Measurements from ENCODE around the gene ATP4B.

The ATP4B gene

DNA sequence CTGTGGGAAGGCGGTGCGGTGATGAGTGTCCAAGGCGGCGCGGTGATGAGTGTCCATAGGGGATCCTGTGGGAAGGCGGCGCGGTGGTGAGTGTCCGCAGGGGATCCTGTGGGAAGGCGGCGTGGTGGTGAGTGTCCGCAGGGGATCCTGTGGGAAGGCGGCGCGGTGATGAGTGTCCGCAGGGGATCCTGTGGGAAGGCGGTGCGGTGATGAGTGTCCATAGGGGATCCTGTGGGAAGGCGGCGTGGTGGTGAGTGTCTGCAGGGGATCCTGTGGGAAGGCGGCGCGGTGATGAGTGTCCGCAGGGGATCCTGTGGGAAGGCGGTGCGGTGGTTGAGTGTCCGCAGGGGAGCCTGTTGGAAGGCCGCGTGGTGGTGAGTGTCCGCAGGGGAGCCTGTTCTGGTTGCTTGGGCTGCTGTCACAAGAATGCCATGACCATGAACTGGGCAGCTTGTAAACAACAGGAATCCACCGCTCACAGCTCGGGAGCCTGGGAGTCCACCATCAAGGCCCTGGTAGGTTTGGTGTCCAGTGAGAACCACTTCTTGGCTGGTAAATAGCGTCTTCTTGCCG, 52.0 kb downstream of the ATP4B start:
- no peak for DNase-seq

DNA sequence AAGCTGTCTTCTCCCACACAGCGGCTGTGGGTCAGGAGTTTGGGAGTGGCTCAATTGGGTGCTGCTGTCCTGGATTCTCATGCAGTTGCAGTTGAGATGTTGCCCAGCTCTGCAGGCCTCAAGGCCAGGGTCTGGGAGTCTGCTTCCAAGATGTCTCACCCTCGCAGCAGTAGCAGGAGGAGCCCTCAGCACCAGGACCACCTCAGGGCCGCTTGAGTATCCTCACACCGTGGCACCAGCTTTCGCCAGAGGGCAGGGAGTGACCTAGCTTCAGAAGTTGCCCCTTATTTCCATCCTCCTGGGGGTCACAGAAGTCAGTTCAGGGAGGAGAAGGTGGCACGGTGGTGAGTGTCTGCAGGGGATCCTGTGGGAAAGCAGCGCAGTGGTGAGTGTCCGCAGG, 52.5 kb downstream of the ATP4B start:
- DNase-seq, result no peak

DNA sequence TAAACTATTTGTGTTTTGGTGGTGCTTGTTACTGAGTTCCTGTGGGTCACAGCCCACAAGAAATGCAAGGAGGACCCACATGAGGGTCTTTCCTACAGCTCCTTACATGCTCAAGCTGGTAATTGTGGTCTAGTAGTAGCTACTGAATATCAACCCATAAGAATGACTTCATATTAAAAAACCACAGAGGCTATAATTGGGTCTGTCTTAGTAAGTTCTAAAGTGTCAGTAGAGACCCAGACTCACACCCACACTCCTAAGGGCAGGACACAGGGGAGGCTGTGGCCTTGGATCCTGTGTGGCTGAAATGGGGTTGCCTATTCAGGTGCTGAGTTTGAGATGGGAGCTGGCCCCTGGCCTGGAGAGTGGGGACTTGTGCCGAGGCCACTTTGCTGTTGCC, 53.8 kb downstream of the ATP4B start:
- DNase-seq, result no peak

- no peak for DNase-seq
Observed at GRCh38 chr13:113603116-113603710, 54.8 kb downstream of the ATP4B start.

GRCh38 chr13:113602291-113602988, 55.6 kb downstream of the ATP4B start:
- DNase-seq, result no peak

- DNase-seq, result no peak
Observed at GRCh38 chr13:113601166-113602070, 56.6 kb downstream of the ATP4B start.

DNA sequence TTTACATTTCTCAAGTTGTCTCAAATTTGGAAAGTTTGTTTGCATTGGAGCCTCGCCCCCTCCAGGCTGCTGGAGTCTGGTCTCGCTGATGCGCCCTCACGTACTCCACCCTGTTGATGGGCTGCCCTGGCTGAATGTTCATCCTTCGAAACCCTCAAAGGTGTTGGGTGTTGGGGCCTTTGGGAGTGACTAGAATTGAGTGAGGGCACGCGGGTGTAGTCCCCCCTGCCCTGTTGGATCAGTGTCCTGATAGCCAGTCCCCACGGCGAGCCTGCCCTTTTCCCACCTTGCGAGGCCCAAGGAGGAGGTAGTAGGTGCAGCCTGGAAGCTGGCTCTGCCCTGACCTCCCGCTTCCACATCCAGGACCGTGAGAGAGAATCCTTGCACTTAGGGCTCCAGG, 58.6 kb downstream of the ATP4B start:
- no peak for DNase-seq

Data from NCI-H1417 (cell line).